Trophoblast cell (in vitro differentiated cells and primary cell): ENCODE measurements around the gene TCF12.

Experiments
- DNase-seq, 2 donors: peaks; one replicate each; pipeline ENCODE4 v3.0.0-alpha.2; 2016
- H2AFZ ChIP-seq: 2 replicates; pipeline ENCODE4 v1.6.1; 2013; ENCODE audit warnings: low read length, moderate library complexity, mild to moderate bottlenecking; ENCODE audit not compliant: insufficient read depth, poor library complexity
- H2AK5ac ChIP-seq: 2 replicates; pipeline ENCODE4 v1.6.1; 2013; ENCODE audit warnings: mild to moderate bottlenecking, low read length
- H2BK120ac ChIP-seq: 2 replicates; pipeline ENCODE4 v1.6.1; 2013; ENCODE audit warnings: low read length, mild to moderate bottlenecking, moderate library complexity; ENCODE audit not compliant: insufficient read depth, poor library complexity
- H2BK12ac ChIP-seq: 2 replicates; pipeline ENCODE4 v1.6.1; 2013; ENCODE audit warnings: mild to moderate bottlenecking, low read length, moderate library complexity
- H2BK5ac ChIP-seq: 2 replicates; pipeline ENCODE4 v1.6.1; 2013; ENCODE audit warnings: low read length, low read depth, moderate library complexity, mild to moderate bottlenecking; ENCODE audit not compliant: poor library complexity
- H3K14ac ChIP-seq: 2 replicates; pipeline ENCODE4 v1.6.1; 2013; ENCODE audit warnings: mild to moderate bottlenecking, low read length
- H3K18ac ChIP-seq: 2 replicates; pipeline ENCODE4 v1.6.1; 2013; ENCODE audit warnings: mild to moderate bottlenecking, low read length
- H3K23ac ChIP-seq: 2 replicates; pipeline ENCODE4 v1.6.1; 2013; ENCODE audit warnings: low read length
- H3K27ac ChIP-seq: 2 replicates; pipeline ENCODE4 v1.5.1; 2013; ENCODE audit warnings: low read depth, mild to moderate bottlenecking, inconsistent platforms, low read length, moderate library complexity
- H3K27me3 ChIP-seq: 2 replicates; pipeline ENCODE4 v1.6.1; 2013; ENCODE audit warnings: inconsistent platforms, mild to moderate bottlenecking, low read length, moderate library complexity; ENCODE audit not compliant: insufficient read depth
- H3K36me3 ChIP-seq, 2 experiments: 1 replicate in 1 of 2; 2 replicates in 1 of 2; pipeline ENCODE4 v1.6.1; 2013; ENCODE audit warnings: low read length in 2 of 2, mild to moderate bottlenecking in 2 of 2, moderate library complexity in 1 of 2; ENCODE audit not compliant: insufficient read depth in 2 of 2, control insufficient read depth in 1 of 2
- H3K4ac ChIP-seq: 2 replicates; pipeline ENCODE4 v1.6.1; 2013; ENCODE audit warnings: low read depth, mild to moderate bottlenecking, low read length, moderate library complexity
- H3K4me1 ChIP-seq, 2 experiments: 1 replicate in 1 of 2; 2 replicates in 1 of 2; pipeline ENCODE4 v1.6.1; 2013; ENCODE audit warnings: low read length in 2 of 2, mild to moderate bottlenecking in 2 of 2, moderate library complexity in 1 of 2; ENCODE audit not compliant: insufficient read depth in 2 of 2, control insufficient read depth in 1 of 2
- H3K4me2 ChIP-seq: 2 replicates; pipeline ENCODE4 v1.6.1; 2013; ENCODE audit warnings: inconsistent platforms, mild to moderate bottlenecking, low read length, moderate library complexity
- H3K4me3 ChIP-seq: 2 replicates; pipeline ENCODE4 v1.5.1; 2013; ENCODE audit warnings: mild to moderate bottlenecking, low read depth, low read length, inconsistent platforms
- H3K79me1 ChIP-seq: one replicate; pipeline ENCODE4 v1.6.1; 2013; ENCODE audit warnings: low read length
- H3K79me2 ChIP-seq: 2 replicates; pipeline ENCODE4 v1.6.1; 2013; ENCODE audit warnings: low read length, mild to moderate bottlenecking; ENCODE audit not compliant: control insufficient read depth, insufficient read depth, poor library complexity
- H3K9ac ChIP-seq: 2 replicates; pipeline ENCODE4 v1.6.1; 2013; ENCODE audit warnings: mild to moderate bottlenecking, low read length
- H3K9me3 ChIP-seq: 2 replicates; pipeline ENCODE4 v1.6.1; 2013; ENCODE audit warnings: low read depth, mild to moderate bottlenecking, control low read depth, inconsistent platforms, low read length; ENCODE audit not compliant: insufficient read depth
- H4K12ac ChIP-seq: 2 replicates; pipeline ENCODE4 v1.6.1; 2013; ENCODE audit warnings: low read depth, mild to moderate bottlenecking, low read length, moderate library complexity
- H4K8ac ChIP-seq: 2 replicates; pipeline ENCODE4 v1.6.1; 2013; ENCODE audit warnings: low read depth, mild to moderate bottlenecking, low read length, moderate library complexity
- H4K91ac ChIP-seq: one replicate; pipeline ENCODE4 v1.6.1; 2013; ENCODE audit warnings: low read depth, mild to moderate bottlenecking, low read length, moderate library complexity
- WGBS: extraction: QIAGEN DNeasy Blood & Tissue Kit; methylation state at CpG from one replicate; pipeline ENCODE4 v1.1.7; 2013; ENCODE audit warnings: missing lambda C conversion rate; ENCODE audit not compliant: insufficient read length, insufficient coverage; ENCODE audit errors: extremely low coverage; 5-methylcytosine and 5-hydroxymethylcytosine counted together

TCF12 gene

GRCh38 chr15:56877255-56877970, 41.0 kb upstream of the TCF12 start:
- no peak overlapping the region for H3K4ac ChIP-seq
- H3K36me3 ChIP-seq = no peaks in the 10 kb centered on the region
- no peak overlapping the region for H2BK5ac ChIP-seq
- no peaks in the 10 kb centered on the region for H3K4me1 ChIP-seq
- H2AFZ ChIP-seq = no peak overlapping the region
- no peak overlapping the region for H3K4me2 ChIP-seq
- H2BK12ac ChIP-seq = no peak overlapping the region
- H3K9me3 ChIP-seq = no peaks in the 10 kb centered on the region
- H4K91ac ChIP-seq = no peak overlapping the region
- DNase-seq = peak in 1 of 2 donors; percentile 21
- H3K18ac ChIP-seq = no peak overlapping the region
- H3K27ac ChIP-seq = no peak overlapping the region
- H3K23ac ChIP-seq = no peak overlapping the region
- no peaks in the 10 kb centered on the region for H3K79me2 ChIP-seq
- no peak overlapping the region for H2AK5ac ChIP-seq
- H2BK120ac ChIP-seq = no peak overlapping the region
- no peak overlapping the region for H3K9ac ChIP-seq
- H4K12ac ChIP-seq = no peak overlapping the region
- H4K8ac ChIP-seq = no peak overlapping the region
- H3K14ac ChIP-seq = no peak overlapping the region
- WGBS = no CpG with 5 or more reads among the region's 8 CpGs
- no peaks in the 10 kb centered on the region for H3K27me3 ChIP-seq
- H3K4me3 ChIP-seq = no peak overlapping the region
- H3K79me1 ChIP-seq = no peaks in the 10 kb centered on the region

- no CpG with 5 or more reads among the region's 2 CpGs for WGBS
- no peak overlapping the region for H3K4me2 ChIP-seq
- no peak overlapping the region for H2BK5ac ChIP-seq
- no peak overlapping the region for H4K91ac ChIP-seq
- no peak overlapping the region for H3K4me3 ChIP-seq
- H3K14ac ChIP-seq = no peak overlapping the region
- no peak overlapping the region for H3K4ac ChIP-seq
- no peaks in the 10 kb centered on the region for H3K79me2 ChIP-seq
- H3K79me1 ChIP-seq = no peaks in the 10 kb centered on the region
- H3K23ac ChIP-seq = no peak overlapping the region
- no peak overlapping the region for H2AK5ac ChIP-seq
- H3K27me3 ChIP-seq = no peaks in the 10 kb centered on the region
- H4K12ac ChIP-seq = no peak overlapping the region
- H4K8ac ChIP-seq = no peak overlapping the region
- no peak overlapping the region for H2BK12ac ChIP-seq
- no peaks in the 10 kb centered on the region for H3K36me3 ChIP-seq
- H3K9me3 ChIP-seq = no peaks in the 10 kb centered on the region
- no peaks in the 10 kb centered on the region for H3K4me1 ChIP-seq
- no peak overlapping the region for H3K18ac ChIP-seq
- no peak overlapping the region for H2BK120ac ChIP-seq
- no peak for DNase-seq
- H3K27ac ChIP-seq = no peak overlapping the region
- H3K9ac ChIP-seq = no peak overlapping the region
- no peak overlapping the region for H2AFZ ChIP-seq
Measured at GRCh38 chr15:56879502-56879901, 38.9 kb upstream of the TCF12 start.

- no peak overlapping the region for H4K8ac ChIP-seq
- H4K91ac ChIP-seq = no peak overlapping the region
- peaks cover 2% of the 10 kb centered on the region for H3K79me2 ChIP-seq
- no peak overlapping the region for H2AK5ac ChIP-seq
- H3K36me3 ChIP-seq = no peaks in the 10 kb centered on the region
- H3K9ac ChIP-seq = no peak overlapping the region
- no CpG with 5 or more reads among the region's 4 CpGs for WGBS
- H3K23ac ChIP-seq = no peak overlapping the region
- no peak overlapping the region for H3K4me2 ChIP-seq
- no peak for DNase-seq
- no peak overlapping the region for H2BK12ac ChIP-seq
- no peak overlapping the region for H3K27ac ChIP-seq
- H2AFZ ChIP-seq = no peak overlapping the region
- no peaks in the 10 kb centered on the region for H3K9me3 ChIP-seq
- no peak overlapping the region for H2BK120ac ChIP-seq
- no peak overlapping the region for H4K12ac ChIP-seq
- H3K14ac ChIP-seq = no peak overlapping the region
- H2BK5ac ChIP-seq = no peak overlapping the region
- no peaks in the 10 kb centered on the region for H3K27me3 ChIP-seq
- no peak overlapping the region for H3K4me3 ChIP-seq
- no peak overlapping the region for H3K18ac ChIP-seq
- peaks cover 10% of the 10 kb centered on the region for H3K79me1 ChIP-seq
- peaks cover 3% of the 10 kb centered on the region in 2 experiments for H3K4me1 ChIP-seq
- H3K4ac ChIP-seq = no peak overlapping the region
Measured at GRCh38 chr15:56883088-56883487, 35.4 kb upstream of the TCF12 start.

- peak overlapping the region; percentile 90 for H4K8ac ChIP-seq
- peak overlapping the region; percentile 63 for H3K14ac ChIP-seq
- peak overlapping the region; percentile 83 for H4K12ac ChIP-seq
- H4K91ac ChIP-seq = peak overlapping the region; percentile 45
- peaks cover 2% of the 10 kb centered on the region for H3K79me2 ChIP-seq
- no peak overlapping the region for H3K23ac ChIP-seq
- no peak overlapping the region for H3K4ac ChIP-seq
- no peak overlapping the region for H2BK12ac ChIP-seq
- H3K36me3 ChIP-seq = no peaks in the 10 kb centered on the region
- peak overlapping the region; percentile 57 for H2AFZ ChIP-seq
- peak overlapping the region; percentile 95 for H3K27ac ChIP-seq
- H2AK5ac ChIP-seq = no peak overlapping the region
- H3K79me1 ChIP-seq = peaks cover 10% of the 10 kb centered on the region
- no peaks in the 10 kb centered on the region for H3K27me3 ChIP-seq
- H3K9me3 ChIP-seq = no peaks in the 10 kb centered on the region
- no peak overlapping the region for H3K18ac ChIP-seq
- H3K4me3 ChIP-seq = no peak overlapping the region
- H2BK120ac ChIP-seq = peak overlapping the region; percentile 29
- H3K9ac ChIP-seq = peak overlapping the region; percentile 86
- H3K4me1 ChIP-seq = peaks cover 3% of the 10 kb centered on the region in 2 experiments
- H2BK5ac ChIP-seq = peak overlapping the region; percentile 54
- no CpG with 5 or more reads among the region's 9 CpGs for WGBS
- peak overlapping the region; percentile 85 for H3K4me2 ChIP-seq
- DNase-seq = peak in 1 of 2 donors; percentile 17
Measured at GRCh38 chr15:56886363-56886931, 32.0 kb upstream of the TCF12 start.
